Neural crest cell (in vitro differentiated cells): ENCODE data around the gene FFAR4. TPM values are rescaled to one million over a fixed set of nuclear protein-coding genes. Genes with fewer than 3 reads are reported as not detected.

Source experiments
- DNase-seq: peaks from one replicate; pipeline ENCODE4 v3.0.0; 2021; ENCODE audit warnings: low read depth, mixed read lengths, low spot score
- H3K27ac Mint-ChIP-seq: one replicate; pipeline ENCODE4 v1.8.0; 2021; ENCODE audit warnings: mild to moderate bottlenecking, mixed read lengths; ENCODE audit not compliant: unreplicated experiment
- H3K27me3 Mint-ChIP-seq: 2 replicates; pipeline ENCODE4 v1.8.0; 2021; ENCODE audit warnings: low read depth, mild to moderate bottlenecking, mixed read lengths
- H3K36me3 Mint-ChIP-seq: 2 replicates; pipeline ENCODE4 v1.8.0; 2021; ENCODE audit warnings: low read depth, mild to moderate bottlenecking, mixed read lengths
- H3K4me1 Mint-ChIP-seq: 2 replicates; pipeline ENCODE4 v1.8.0; 2021; ENCODE audit warnings: mixed read lengths
- H3K4me3 Mint-ChIP-seq: one replicate; pipeline ENCODE4 v1.8.0; 2021; ENCODE audit warnings: mild to moderate bottlenecking, mixed read lengths
- H3K9me3 Mint-ChIP-seq: 2 replicates; pipeline ENCODE4 v1.8.0; 2021; ENCODE audit warnings: mixed read lengths
- CTCF ChIP-seq: fragments of 200-600 bp; sonication (generic); conservative IDR thresholded peaks from 2 replicates; pipeline ENCODE4 v1.5.0; 2021; ENCODE audit warnings: antibody characterized with exemption, mild to moderate bottlenecking
- total RNA-seq: library from RNA; stranded (reverse); gene quantifications from 2 replicates; pipeline ENCODE4 v1.2.1, GENCODE V29; 2021

Gene FFAR4
- total RNA-seq, 1 donor from 2014 or later, result 0.09 TPM

GRCh38 chr10:93591065-93591808, 24.8 kb downstream of the FFAR4 start:
- Mint-ChIP-seq H3K9me3 (no peaks in the 10 kb centered on the region), H3K4me3 (no peak overlapping the region), H3K27me3 (no peaks in the 10 kb centered on the region), H3K4me1 (peaks cover 13% of the 10 kb centered on the region), H3K36me3 (no peaks in the 10 kb centered on the region), H3K27ac (no peak overlapping the region)
- TF ChIP-seq CTCF, result no peak
- DNase-seq, result no peak

GRCh38 chr10:93593254-93593653, 26.8 kb downstream of the FFAR4 start:
- H3K9me3 Mint-ChIP-seq, result no peaks in the 10 kb centered on the region
- no peaks in the 10 kb centered on the region for H3K36me3 Mint-ChIP-seq
- peaks cover 6% of the 10 kb centered on the region for H3K27me3 Mint-ChIP-seq
- peaks cover 13% of the 10 kb centered on the region for H3K4me1 Mint-ChIP-seq
- TF ChIP-seq CTCF, result no peak
- no peak overlapping the region for H3K4me3 Mint-ChIP-seq
- H3K27ac Mint-ChIP-seq, result no peak overlapping the region
- DNase-seq, result no peak

GRCh38 chr10:93593749-93594148, 27.3 kb downstream of the FFAR4 start:
- Mint-ChIP-seq H3K36me3 (no peaks in the 10 kb centered on the region), H3K4me3 (no peak overlapping the region), H3K9me3 (no peaks in the 10 kb centered on the region), H3K4me1 (peaks cover 13% of the 10 kb centered on the region), H3K27ac (no peak overlapping the region), H3K27me3 (peaks cover 9% of the 10 kb centered on the region)
- TF ChIP-seq CTCF, result no peak
- no peak for DNase-seq

GRCh38 chr10:93594518-93594917, 28.1 kb downstream of the FFAR4 start:
- peaks cover 13% of the 10 kb centered on the region for H3K4me1 Mint-ChIP-seq
- H3K27me3 Mint-ChIP-seq, result peaks cover 13% of the 10 kb centered on the region
- H3K4me3 Mint-ChIP-seq, result no peak overlapping the region
- no peak overlapping the region for H3K27ac Mint-ChIP-seq
- no peak for TF ChIP-seq CTCF
- H3K36me3 Mint-ChIP-seq, result no peaks in the 10 kb centered on the region
- no peaks in the 10 kb centered on the region for H3K9me3 Mint-ChIP-seq
- no peak for DNase-seq

GRCh38 chr10:93595378-93596161, 29.1 kb downstream of the FFAR4 start:
- Mint-ChIP-seq H3K4me3 (no peak overlapping the region), H3K36me3 (no peaks in the 10 kb centered on the region), H3K27ac (peak overlapping the region; percentile 63), H3K27me3 (peaks cover 24% of the 10 kb centered on the region), H3K4me1 (peaks cover 13% of the 10 kb centered on the region), H3K9me3 (no peaks in the 10 kb centered on the region)
- TF ChIP-seq CTCF, result no peak
- no peak for DNase-seq
